SKM-1 treated with dmso at 0.1 percent for 144 hours (cell line): ENCODE measurements around the gene SIGLECL1.

Experiments
- DNase-seq: peaks from one replicate; lab custom pipeline; 2025; ENCODE audit not compliant: unreplicated experiment; lab: John Stamatoyannopoulos, UW

SIGLECL1 gene

GRCh38 chr19:51250786-51251467, at the start of gene SIGLECL1:
Gene SIGLECL1 (plus strand): TSS chr19:51251080. CDS start chr19:51264073, 12,993 bp downstream.
- DNase-seq, result no peak

- no peak for DNase-seq
Observed at GRCh38 chr19:51201712-51202111, 49.2 kb upstream of the SIGLECL1 start.

GRCh38 chr19:51203916-51204315, 47.0 kb upstream of the SIGLECL1 start:
- no peak for DNase-seq

- no peak for DNase-seq
Observed at GRCh38 chr19:51204321-51204720, 46.6 kb upstream of the SIGLECL1 start.

- DNase-seq, result no peak
Observed at GRCh38 chr19:51207747-51208146, 43.1 kb upstream of the SIGLECL1 start.

GRCh38 chr19:51210191-51210784, 40.6 kb upstream of the SIGLECL1 start:
- DNase-seq, result no peak

GRCh38 chr19:51210874-51211361, 40.0 kb upstream of the SIGLECL1 start:
- DNase-seq, result peak; percentile 61

GRCh38 chr19:51211833-51212232, 39.0 kb upstream of the SIGLECL1 start:
- DNase-seq, result no peak

- DNase-seq, result no peak
Observed at GRCh38 chr19:51219307-51219706, 31.6 kb upstream of the SIGLECL1 start.

- no peak for DNase-seq
Observed at GRCh38 chr19:51219971-51220370, 30.9 kb upstream of the SIGLECL1 start.

- no peak for DNase-seq
Observed at GRCh38 chr19:51220996-51221395, 29.9 kb upstream of the SIGLECL1 start.

GRCh38 chr19:51224163-51224641, 26.7 kb upstream of the SIGLECL1 start:
- DNase-seq, result no peak

GRCh38 chr19:51224898-51225393, 25.9 kb upstream of the SIGLECL1 start, which contains the start of gene CD33:
Gene CD33 (plus strand): TSS chr19:51225080. CDS start chr19:51225119, 39 bp downstream.
- DNase-seq, result peak; percentile 50

GRCh38 chr19:51226067-51226466, 24.8 kb upstream of the SIGLECL1 start:
- DNase-seq, result no peak

- DNase-seq, result no peak
Observed at GRCh38 chr19:51227326-51227725, 23.6 kb upstream of the SIGLECL1 start.

- DNase-seq, result no peak
Observed at GRCh38 chr19:51227966-51228365, 22.9 kb upstream of the SIGLECL1 start.

- no peak for DNase-seq
Observed at GRCh38 chr19:51240866-51241265, 10.0 kb upstream of the SIGLECL1 start.

GRCh38 chr19:51242881-51243630, 7.8 kb upstream of the SIGLECL1 start:
- DNase-seq, result peak; percentile 40

- peak; percentile 62 for DNase-seq
Observed at GRCh38 chr19:51246164-51246552, 4.7 kb upstream of the SIGLECL1 start.

- DNase-seq, result no peak
Observed at GRCh38 chr19:51247972-51248590, 2.8 kb upstream of the SIGLECL1 start.

GRCh38 chr19:51251468-51251820, 564 bp downstream of the SIGLECL1 start:
- DNase-seq, result no peak
